H1 (cell line): ENCODE results near the gene AHI1.

Source experiments
- ATF3 ChIP-seq: IDR thresholded peaks from 2 replicates; pipeline ENCODE4 v1.6.1; 2011; ENCODE audit warnings: low read depth, mild to moderate bottlenecking, low read length; ENCODE audit not compliant: insufficient read depth
- CHD1 ChIP-seq: IDR thresholded peaks from 2 replicates; pipeline ENCODE4 v1.6.1; 2012; ENCODE audit warnings: low read depth, low read length, improper control_type of control experiment
- CHD2 ChIP-seq: IDR thresholded peaks from 2 replicates; pipeline ENCODE4 v1.6.1; 2012; ENCODE audit warnings: low read length, improper control_type of control experiment
- HDAC6 ChIP-seq: IDR thresholded peaks from one replicate; pipeline ENCODE4 v1.7.1; 2012; ENCODE audit warnings: low read depth, mild to moderate bottlenecking, inconsistent platforms, low read length, moderate library complexity
- POLR2AphosphoS5 ChIP-seq: IDR thresholded peaks from 2 replicates; pipeline ENCODE4 v1.6.1; 2011; ENCODE audit warnings: low read depth, low read length
- RFX5 ChIP-seq: IDR thresholded peaks from 2 replicates; pipeline ENCODE4 v1.6.1; 2011; ENCODE audit warnings: low read depth, low read length, improper control_type of control experiment, borderline replicate concordance
- SIN3A ChIP-seq, 2 experiments: IDR thresholded peaks in 1 of 2; conservative IDR thresholded peaks in 1 of 2; 2 replicates each; pipeline ENCODE4 v1.6.1; 2011 to 2012; ENCODE audit warnings: low read length in 2 of 2, improper control_type of control experiment in 1 of 2, low read depth in 1 of 2, mild to moderate bottlenecking in 1 of 2
- TF ChIP-seq, protein P1 (sequence below), 3 experiments: IDR thresholded peaks; 1 replicate in 2 of 3; 2 replicates in 1 of 3; pipeline versions ENCODE4 v1.5.1 to v1.6.1; 2011; ENCODE audit warnings: low read length in 3 of 3, mild to moderate bottlenecking in 3 of 3, inconsistent platforms in 2 of 3, low read depth in 1 of 3, moderate library complexity in 1 of 3; ENCODE audit not compliant: insufficient read depth in 1 of 3; ENCODE audit errors: control extremely low read depth in 1 of 3
- TF ChIP-seq, protein P2 (sequence below): IDR thresholded peaks from 2 replicates; pipeline ENCODE4 v1.6.1; 2012; ENCODE audit warnings: inconsistent platforms

GRCh38 chr6:135519348-135519747, 21.8 kb upstream of the AHI1 start:
- TF ChIP-seq RFX5: no peak
- TF ChIP-seq ATF3: no peak
- TF ChIP-seq HDAC6: no peak
- TF ChIP-seq, protein P1, sequence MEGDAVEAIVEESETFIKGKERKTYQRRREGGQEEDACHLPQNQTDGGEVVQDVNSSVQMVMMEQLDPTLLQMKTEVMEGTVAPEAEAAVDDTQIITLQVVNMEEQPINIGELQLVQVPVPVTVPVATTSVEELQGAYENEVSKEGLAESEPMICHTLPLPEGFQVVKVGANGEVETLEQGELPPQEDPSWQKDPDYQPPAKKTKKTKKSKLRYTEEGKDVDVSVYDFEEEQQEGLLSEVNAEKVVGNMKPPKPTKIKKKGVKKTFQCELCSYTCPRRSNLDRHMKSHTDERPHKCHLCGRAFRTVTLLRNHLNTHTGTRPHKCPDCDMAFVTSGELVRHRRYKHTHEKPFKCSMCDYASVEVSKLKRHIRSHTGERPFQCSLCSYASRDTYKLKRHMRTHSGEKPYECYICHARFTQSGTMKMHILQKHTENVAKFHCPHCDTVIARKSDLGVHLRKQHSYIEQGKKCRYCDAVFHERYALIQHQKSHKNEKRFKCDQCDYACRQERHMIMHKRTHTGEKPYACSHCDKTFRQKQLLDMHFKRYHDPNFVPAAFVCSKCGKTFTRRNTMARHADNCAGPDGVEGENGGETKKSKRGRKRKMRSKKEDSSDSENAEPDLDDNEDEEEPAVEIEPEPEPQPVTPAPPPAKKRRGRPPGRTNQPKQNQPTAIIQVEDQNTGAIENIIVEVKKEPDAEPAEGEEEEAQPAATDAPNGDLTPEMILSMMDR (IDR thresholded peaks at IDR 0.05; ENCODE audit: control extremely low read depth in 1 of 3, insufficient read depth in 1 of 3, low read depth in 1 of 3, low read length in 3 of 3): no peak
- no peak for TF ChIP-seq SIN3A (conservative IDR thresholded peaks at IDR 0.05 in 1 of 2, IDR thresholded peaks at IDR 0.05 in 1 of 2; ENCODE audit: low read depth in 1 of 2, low read length in 2 of 2)
- TF ChIP-seq POLR2AphosphoS5: no peak
- TF ChIP-seq, protein P2, sequence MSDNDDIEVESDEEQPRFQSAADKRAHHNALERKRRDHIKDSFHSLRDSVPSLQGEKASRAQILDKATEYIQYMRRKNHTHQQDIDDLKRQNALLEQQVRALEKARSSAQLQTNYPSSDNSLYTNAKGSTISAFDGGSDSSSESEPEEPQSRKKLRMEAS: no peak
- no peak for TF ChIP-seq CHD2
- no peak for TF ChIP-seq CHD1
